GM12892 (cell line): Measurements from ENCODE around the gene PSMA7.

Experiments used
- POLR2A ChIP-seq: IDR thresholded peaks from 2 replicates; pipeline ENCODE4 v1.6.1; 2011; ENCODE audit warnings: low read depth, low read length, control low read depth
- POLR2AphosphoS5 ChIP-seq: IDR thresholded peaks from 2 replicates; pipeline ENCODE4 v1.6.1; 2011; ENCODE audit warnings: low read depth, low read length, control low read depth
- TAF1 ChIP-seq: IDR thresholded peaks from 2 replicates; pipeline ENCODE4 v1.6.1; 2011; ENCODE audit warnings: low read depth, mild to moderate bottlenecking, control low read depth, low read length, borderline replicate concordance

- no peak for TF ChIP-seq POLR2A
- TF ChIP-seq POLR2AphosphoS5, result no peak
- TF ChIP-seq TAF1, result no peak
Measured at GRCh38 chr20:62116558-62117361, 26.4 kb downstream of the PSMA7 start.
